Measurements from ENCODE around the gene PACRG. TPM values are rescaled to one million over a fixed set of nuclear protein-coding genes. Genes with fewer than 3 reads are reported as not detected.

The PACRG gene
- total and polyA plus RNA-seq, 10 of the 15 experiments (the other 5 are each of a cell fraction or from before 2014, with no cell fraction given), result not detected

DNA sequence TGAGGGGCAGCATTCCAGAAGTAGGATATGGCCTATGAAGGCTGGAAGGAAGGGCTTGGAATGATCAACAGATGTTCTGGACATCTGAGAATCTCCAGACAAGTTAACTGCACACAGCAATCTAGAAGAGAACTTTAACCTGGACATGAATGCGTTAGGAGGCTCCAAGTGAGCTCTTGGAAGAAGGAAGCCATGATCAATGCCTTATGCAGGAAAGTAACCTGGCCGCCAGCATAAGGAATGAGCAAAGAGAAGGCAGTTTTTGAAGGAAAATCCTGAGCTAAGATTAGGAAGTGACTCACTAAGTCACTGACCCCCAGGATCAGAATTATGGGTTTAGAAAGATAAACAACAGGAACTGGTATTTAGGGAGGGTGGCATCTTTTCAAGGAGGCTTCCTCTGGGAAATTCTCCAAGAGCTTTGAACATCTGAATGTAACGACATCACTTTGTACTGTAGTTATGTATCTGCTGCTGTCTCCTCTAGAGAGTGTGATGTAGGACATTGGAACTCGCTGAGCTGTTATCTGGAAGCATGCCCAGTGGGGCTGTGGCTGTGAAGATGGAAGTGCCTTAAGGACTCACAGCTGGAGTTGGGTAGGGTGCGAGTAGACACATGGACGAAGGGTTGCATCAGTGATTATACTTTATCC, 236.8 kb downstream of the PACRG start:
- H3K9ac ChIP-seq (ENCODE audit: control insufficient read depth, insufficient read depth, low read length), result no peak overlapping the region
- BruUV-seq (replicated peaks), result no TSS peak
- ChIA-PET SMC1A (ENCODE audit: uncharacterized antibody, unreplicated experiment) (no interaction called here), POLR2A (no interaction called here), CTCF (no interaction called here), RAD21 (ENCODE audit: unreplicated experiment) (no interaction called here)
- H2AFZ ChIP-seq (ENCODE audit: control insufficient read depth, low read depth, low read length), result no peak overlapping the region
- DNase-seq (ENCODE audit: low read depth, low spot score) (no peak), ATAC-seq (no peak), FAIRE-seq (no peak)
- in situ Hi-C loops (cut with MboI), result no loop called here
- H3K9me3 ChIP-seq (replicated peaks; ENCODE audit: control insufficient read depth, insufficient read depth, low read length), result no peaks in the 10 kb centered on the region
- TF ChIP-seq BMI1 (IDR thresholded peaks at IDR 0.05; ENCODE audit: borderline replicate concordance) (no peak), POLR2A (IDR thresholded peaks at IDR 0.05; ENCODE audit: low read depth, low read length) (no peak), RCOR1 (conservative IDR thresholded peaks at IDR 0.05; ENCODE audit: low read depth, low read length) (no peak), TCF3 (IDR thresholded peaks at IDR 0.05; ENCODE audit: borderline replicate concordance, insufficient read depth, low read depth, low read length) (no peak), CHD1 (IDR thresholded peaks at IDR 0.05; ENCODE audit: low read depth, low read length) (no peak), POU2F2 (IDR thresholded peaks at IDR 0.05; ENCODE audit: borderline replicate concordance, low read depth, low read length) (no peak)
- no peaks in the 10 kb centered on the region for H3K36me3 ChIP-seq (ENCODE audit: control insufficient read depth in 2 of 2, insufficient read depth in 2 of 2, low read length in 1 of 2)
- no peak overlapping the region for H3K4me3 ChIP-seq
- H3K27ac ChIP-seq (ENCODE audit: control insufficient read depth, insufficient read depth), result no peak overlapping the region
- intact Hi-C loops (cut with micrococcal nuclease; ENCODE audit: unreplicated experiment), result no loop called here
- no peaks in the 10 kb centered on the region for H3K79me2 ChIP-seq (ENCODE audit: control insufficient read depth, insufficient read depth, low read length)
- no peaks in the 10 kb centered on the region for H3K27me3 ChIP-seq (replicated peaks in 1 of 2; ENCODE audit: control insufficient read depth in 2 of 2, insufficient read depth in 2 of 2, low read length in 1 of 2)
- no peak overlapping the region for H3K4me2 ChIP-seq (ENCODE audit: control insufficient read depth, insufficient read depth)
- no peaks in the 10 kb centered on the region for H3K4me1 ChIP-seq (ENCODE audit: control insufficient read depth, insufficient read depth, low read length)
- 29% methylated on average over 6 of the region's 6 CpGs for WGBS (ENCODE audit: insufficient coverage, insufficient replicate concordance, low lambda C conversion rate, missing lambda C conversion rate)
- no peaks in the 10 kb centered on the region for H4K20me1 ChIP-seq (ENCODE audit: control insufficient read depth, insufficient read depth)

DNA sequence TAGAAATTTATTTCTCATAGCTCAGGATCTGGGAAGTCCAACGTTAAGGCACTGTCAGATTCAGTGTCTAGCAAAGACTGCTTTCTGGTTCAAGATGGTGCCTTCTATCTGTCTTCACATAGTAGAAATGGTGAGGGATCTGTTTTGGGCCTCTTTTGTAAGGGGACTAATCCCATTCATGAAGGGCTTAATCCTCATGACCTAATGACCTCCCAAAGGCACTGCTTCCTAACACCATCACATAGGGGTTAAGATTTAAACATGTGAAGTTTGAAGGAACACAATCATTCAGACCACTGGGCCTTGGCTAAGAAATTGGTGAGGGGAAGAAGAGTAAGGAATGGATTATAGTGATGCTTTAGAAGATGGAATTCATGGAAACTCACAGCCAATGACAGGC, 237.6 kb downstream of the PACRG start:
- 6% methylated on average over 1 of the region's 1 CpG for WGBS (ENCODE audit: insufficient coverage, insufficient replicate concordance, low lambda C conversion rate, missing lambda C conversion rate)
- no TSS peak for BruUV-seq (replicated peaks)
- Histone ChIP-seq H3K79me2 (ENCODE audit: control insufficient read depth, insufficient read depth, low read length) (no peaks in the 10 kb centered on the region), H3K27ac (ENCODE audit: control insufficient read depth, insufficient read depth) (no peak overlapping the region), H3K9me3 (replicated peaks; ENCODE audit: control insufficient read depth, insufficient read depth, low read length) (no peaks in the 10 kb centered on the region), H3K36me3 (ENCODE audit: control insufficient read depth in 2 of 2, insufficient read depth in 2 of 2, low read length in 1 of 2) (no peaks in the 10 kb centered on the region), H4K20me1 (ENCODE audit: control insufficient read depth, insufficient read depth) (no peaks in the 10 kb centered on the region), H3K4me3 (no peak overlapping the region), H3K27me3 (replicated peaks in 1 of 2; ENCODE audit: control insufficient read depth in 2 of 2, insufficient read depth in 2 of 2, low read length in 1 of 2) (no peaks in the 10 kb centered on the region), H2AFZ (ENCODE audit: control insufficient read depth, low read depth, low read length) (no peak overlapping the region), H3K9ac (ENCODE audit: control insufficient read depth, insufficient read depth, low read length) (no peak overlapping the region), H3K4me1 (ENCODE audit: control insufficient read depth, insufficient read depth, low read length) (no peaks in the 10 kb centered on the region), H3K4me2 (ENCODE audit: control insufficient read depth, insufficient read depth) (no peak overlapping the region)
- CTCF ChIA-PET, result no interaction called here
- intact Hi-C loops (cut with micrococcal nuclease; ENCODE audit: unreplicated experiment), result no loop called here
- POLR2A ChIA-PET, result no interaction called here
- no peak for ATAC-seq
- in situ Hi-C loops (cut with MboI), result no loop called here
- RAD21 ChIA-PET (ENCODE audit: unreplicated experiment), result no interaction called here
- SMC1A ChIA-PET (ENCODE audit: uncharacterized antibody, unreplicated experiment), result no interaction called here
- FAIRE-seq, result no peak
- DNase-seq (ENCODE audit: low read depth, low spot score), result no peak
- TF ChIP-seq TBL1XR1 (IDR thresholded peaks at IDR 0.05; ENCODE audit: low read depth, low read length), result no peak
- TF ChIP-seq, protein P1, sequence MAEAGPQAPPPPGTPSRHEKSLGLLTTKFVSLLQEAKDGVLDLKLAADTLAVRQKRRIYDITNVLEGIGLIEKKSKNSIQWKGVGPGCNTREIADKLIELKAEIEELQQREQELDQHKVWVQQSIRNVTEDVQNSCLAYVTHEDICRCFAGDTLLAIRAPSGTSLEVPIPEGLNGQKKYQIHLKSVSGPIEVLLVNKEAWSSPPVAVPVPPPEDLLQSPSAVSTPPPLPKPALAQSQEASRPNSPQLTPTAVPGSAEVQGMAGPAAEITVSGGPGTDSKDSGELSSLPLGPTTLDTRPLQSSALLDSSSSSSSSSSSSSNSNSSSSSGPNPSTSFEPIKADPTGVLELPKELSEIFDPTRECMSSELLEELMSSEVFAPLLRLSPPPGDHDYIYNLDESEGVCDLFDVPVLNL (IDR thresholded peaks at IDR 0.05; ENCODE audit: low read depth, low read length), result no peak
- TF ChIP-seq, protein P2, sequence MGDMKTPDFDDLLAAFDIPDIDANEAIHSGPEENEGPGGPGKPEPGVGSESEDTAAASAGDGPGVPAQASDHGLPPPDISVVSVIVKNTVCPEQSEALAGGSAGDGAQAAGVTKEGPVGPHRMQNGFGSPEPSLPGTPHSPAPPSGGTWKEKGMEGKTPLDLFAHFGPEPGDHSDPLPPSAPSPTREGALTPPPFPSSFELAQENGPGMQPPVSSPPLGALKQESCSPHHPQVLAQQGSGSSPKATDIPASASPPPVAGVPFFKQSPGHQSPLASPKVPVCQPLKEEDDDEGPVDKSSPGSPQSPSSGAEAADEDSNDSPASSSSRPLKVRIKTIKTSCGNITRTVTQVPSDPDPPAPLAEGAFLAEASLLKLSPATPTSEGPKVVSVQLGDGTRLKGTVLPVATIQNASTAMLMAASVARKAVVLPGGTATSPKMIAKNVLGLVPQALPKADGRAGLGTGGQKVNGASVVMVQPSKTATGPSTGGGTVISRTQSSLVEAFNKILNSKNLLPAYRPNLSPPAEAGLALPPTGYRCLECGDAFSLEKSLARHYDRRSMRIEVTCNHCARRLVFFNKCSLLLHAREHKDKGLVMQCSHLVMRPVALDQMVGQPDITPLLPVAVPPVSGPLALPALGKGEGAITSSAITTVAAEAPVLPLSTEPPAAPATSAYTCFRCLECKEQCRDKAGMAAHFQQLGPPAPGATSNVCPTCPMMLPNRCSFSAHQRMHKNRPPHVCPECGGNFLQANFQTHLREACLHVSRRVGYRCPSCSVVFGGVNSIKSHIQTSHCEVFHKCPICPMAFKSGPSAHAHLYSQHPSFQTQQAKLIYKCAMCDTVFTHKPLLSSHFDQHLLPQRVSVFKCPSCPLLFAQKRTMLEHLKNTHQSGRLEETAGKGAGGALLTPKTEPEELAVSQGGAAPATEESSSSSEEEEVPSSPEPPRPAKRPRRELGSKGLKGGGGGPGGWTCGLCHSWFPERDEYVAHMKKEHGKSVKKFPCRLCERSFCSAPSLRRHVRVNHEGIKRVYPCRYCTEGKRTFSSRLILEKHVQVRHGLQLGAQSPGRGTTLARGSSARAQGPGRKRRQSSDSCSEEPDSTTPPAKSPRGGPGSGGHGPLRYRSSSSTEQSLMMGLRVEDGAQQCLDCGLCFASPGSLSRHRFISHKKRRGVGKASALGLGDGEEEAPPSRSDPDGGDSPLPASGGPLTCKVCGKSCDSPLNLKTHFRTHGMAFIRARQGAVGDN (IDR thresholded peaks at IDR 0.05), result no peak
